ENCODE measurements around the gene WHAMM.

Gene WHAMM

DNA sequence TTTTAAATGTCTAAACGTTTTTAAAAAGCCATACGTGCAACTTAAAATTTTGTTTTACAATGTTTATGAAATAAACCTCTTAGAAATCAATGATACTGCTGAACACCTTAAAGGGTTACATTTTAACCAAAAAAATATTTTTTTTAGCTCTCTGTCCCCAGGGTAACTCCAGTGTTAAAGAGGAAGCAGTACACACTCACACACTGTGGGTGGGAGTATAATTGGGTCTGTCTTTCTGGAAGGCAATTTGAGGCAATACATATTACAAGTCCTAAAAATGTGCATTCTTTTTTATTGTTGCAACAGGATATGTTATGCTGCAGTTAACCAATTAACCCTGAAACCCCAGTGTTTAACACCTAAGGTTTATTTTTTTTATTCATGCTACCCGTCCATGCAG lies 34.1 kb downstream of the WHAMM start:
- POLR2A ChIA-PET: no interaction called here
- CTCF ChIA-PET: no interaction called here
- TF ChIP-seq, protein P1, sequence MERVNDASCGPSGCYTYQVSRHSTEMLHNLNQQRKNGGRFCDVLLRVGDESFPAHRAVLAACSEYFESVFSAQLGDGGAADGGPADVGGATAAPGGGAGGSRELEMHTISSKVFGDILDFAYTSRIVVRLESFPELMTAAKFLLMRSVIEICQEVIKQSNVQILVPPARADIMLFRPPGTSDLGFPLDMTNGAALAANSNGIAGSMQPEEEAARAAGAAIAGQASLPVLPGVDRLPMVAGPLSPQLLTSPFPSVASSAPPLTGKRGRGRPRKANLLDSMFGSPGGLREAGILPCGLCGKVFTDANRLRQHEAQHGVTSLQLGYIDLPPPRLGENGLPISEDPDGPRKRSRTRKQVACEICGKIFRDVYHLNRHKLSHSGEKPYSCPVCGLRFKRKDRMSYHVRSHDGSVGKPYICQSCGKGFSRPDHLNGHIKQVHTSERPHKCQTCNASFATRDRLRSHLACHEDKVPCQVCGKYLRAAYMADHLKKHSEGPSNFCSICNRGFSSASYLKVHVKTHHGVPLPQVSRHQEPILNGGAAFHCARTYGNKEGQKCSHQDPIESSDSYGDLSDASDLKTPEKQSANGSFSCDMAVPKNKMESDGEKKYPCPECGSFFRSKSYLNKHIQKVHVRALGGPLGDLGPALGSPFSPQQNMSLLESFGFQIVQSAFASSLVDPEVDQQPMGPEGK (tag by site-specific recombination; IDR thresholded peaks at IDR 0.05): no peak
- TF ChIP-seq IKZF3 (tag by site-specific recombination; IDR thresholded peaks at IDR 0.05): no peak
- TF ChIP-seq ZNF510 (tag by site-specific recombination; IDR thresholded peaks at IDR 0.05; ENCODE audit: insufficient replicate concordance): no peak
- no peak for TF ChIP-seq ZNF660 (tag by site-specific recombination; IDR thresholded peaks at IDR 0.05)
- no peak for TF ChIP-seq SP3 (tag by site-specific recombination; IDR thresholded peaks at IDR 0.05)
- no peak for TF ChIP-seq ZFP3 (tag by site-specific recombination; IDR thresholded peaks at IDR 0.05; ENCODE audit: low read depth)
- TF ChIP-seq BCL11B (tag by site-specific recombination; IDR thresholded peaks at IDR 0.05; ENCODE audit: low read depth): no peak
- no peak for TF ChIP-seq ZNF350 (tag by site-specific recombination; IDR thresholded peaks at IDR 0.05)
- TF ChIP-seq SALL2 (tag by site-specific recombination; IDR thresholded peaks at IDR 0.05; ENCODE audit: borderline replicate concordance): no peak
- TF ChIP-seq EGR2 (tag by site-specific recombination; IDR thresholded peaks at IDR 0.05; ENCODE audit: low read depth): no peak
- no peak for TF ChIP-seq ZNF223 (tag by site-specific recombination; IDR thresholded peaks at IDR 0.05)
- TF ChIP-seq, protein P2, sequence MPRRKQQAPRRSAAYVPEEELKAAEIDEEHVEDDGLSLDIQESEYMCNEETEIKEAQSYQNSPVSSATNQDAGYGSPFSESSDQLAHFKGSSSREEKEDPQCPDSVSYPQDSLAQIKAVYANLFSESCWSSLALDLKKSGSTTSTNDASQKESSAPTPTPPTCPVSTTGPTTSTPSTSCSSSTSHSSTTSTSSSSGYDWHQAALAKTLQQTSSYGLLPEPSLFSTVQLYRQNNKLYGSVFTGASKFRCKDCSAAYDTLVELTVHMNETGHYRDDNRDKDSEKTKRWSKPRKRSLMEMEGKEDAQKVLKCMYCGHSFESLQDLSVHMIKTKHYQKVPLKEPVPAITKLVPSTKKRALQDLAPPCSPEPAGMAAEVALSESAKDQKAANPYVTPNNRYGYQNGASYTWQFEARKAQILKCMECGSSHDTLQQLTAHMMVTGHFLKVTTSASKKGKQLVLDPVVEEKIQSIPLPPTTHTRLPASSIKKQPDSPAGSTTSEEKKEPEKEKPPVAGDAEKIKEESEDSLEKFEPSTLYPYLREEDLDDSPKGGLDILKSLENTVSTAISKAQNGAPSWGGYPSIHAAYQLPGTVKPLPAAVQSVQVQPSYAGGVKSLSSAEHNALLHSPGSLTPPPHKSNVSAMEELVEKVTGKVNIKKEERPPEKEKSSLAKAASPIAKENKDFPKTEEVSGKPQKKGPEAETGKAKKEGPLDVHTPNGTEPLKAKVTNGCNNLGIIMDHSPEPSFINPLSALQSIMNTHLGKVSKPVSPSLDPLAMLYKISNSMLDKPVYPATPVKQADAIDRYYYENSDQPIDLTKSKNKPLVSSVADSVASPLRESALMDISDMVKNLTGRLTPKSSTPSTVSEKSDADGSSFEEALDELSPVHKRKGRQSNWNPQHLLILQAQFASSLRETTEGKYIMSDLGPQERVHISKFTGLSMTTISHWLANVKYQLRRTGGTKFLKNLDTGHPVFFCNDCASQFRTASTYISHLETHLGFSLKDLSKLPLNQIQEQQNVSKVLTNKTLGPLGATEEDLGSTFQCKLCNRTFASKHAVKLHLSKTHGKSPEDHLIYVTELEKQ (tag by site-specific recombination; IDR thresholded peaks at IDR 0.05; ENCODE audit: borderline replicate concordance): no peak
- Histone ChIP-seq H3K27ac (ENCODE audit: extremely low read depth, low read depth, low read length) (no peak overlapping the region), H3K36me3 (ENCODE audit: control insufficient read depth in 2 of 2, insufficient read depth in 1 of 2, low read length in 2 of 2) (peaks cover 16 to 35% of the 10 kb centered on the region in 2 experiments; a peak in 2 of 3 replicates), H3K4me1 (ENCODE audit: control insufficient read depth, insufficient read depth, low read length) (no peaks in the 10 kb centered on the region), H3K9me3 (ENCODE audit: control insufficient read depth, insufficient read depth, low read depth, low read length) (no peaks in the 10 kb centered on the region), H3K4me3 (ENCODE audit: low read depth, low read length) (no peak overlapping the region)

DNA sequence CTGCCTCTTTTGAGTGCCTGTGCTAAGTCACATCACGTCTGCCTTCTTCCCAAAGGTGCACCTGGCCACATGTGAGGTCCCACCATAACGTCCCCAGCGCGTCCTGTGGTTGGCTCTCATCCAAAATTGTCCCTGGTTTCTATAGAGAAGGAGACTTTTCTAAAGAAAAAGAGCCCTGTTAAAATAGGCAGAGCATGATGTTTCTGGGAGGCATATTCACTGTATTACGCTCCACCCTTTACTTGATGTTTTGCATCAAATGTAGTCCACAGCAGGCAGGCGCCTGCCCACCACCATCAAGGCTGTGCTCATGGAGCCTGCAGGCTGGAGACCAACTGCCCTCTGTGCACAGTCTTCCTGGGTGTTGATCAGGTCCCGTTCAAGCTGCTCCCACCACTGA lies 36.3 kb downstream of the WHAMM start:
- no peak overlapping the region for H3K27ac ChIP-seq (ENCODE audit: extremely low read depth, low read depth, low read length)
- peaks cover 7 to 43% of the 10 kb centered on the region in 2 experiments; a peak in 2 of 3 replicates for H3K36me3 ChIP-seq (ENCODE audit: control insufficient read depth in 2 of 2, insufficient read depth in 1 of 2, low read length in 2 of 2)
- no peak overlapping the region for H3K4me3 ChIP-seq (ENCODE audit: low read depth, low read length)
- TF ChIP-seq ZNF600 (tag by site-specific recombination; IDR thresholded peaks at IDR 0.05) (0 out of 2 replicates have a peak, but pooled peaks have one; percentile 22), BCL11A (tag by site-specific recombination; IDR thresholded peaks at IDR 0.05; ENCODE audit: low read depth) (no peak)
- H3K9me3 ChIP-seq (ENCODE audit: control insufficient read depth, insufficient read depth, low read depth, low read length): no peaks in the 10 kb centered on the region
- ChIA-PET POLR2A (no interaction called here), CTCF (interaction anchor here (0.7 kb wide), 1 partner anchor 33 kb away, joined by 3 read pairs; no protein-coding TSS in a partner anchor)
- H3K4me1 ChIP-seq (ENCODE audit: control insufficient read depth, insufficient read depth, low read length): no peaks in the 10 kb centered on the region

DNA sequence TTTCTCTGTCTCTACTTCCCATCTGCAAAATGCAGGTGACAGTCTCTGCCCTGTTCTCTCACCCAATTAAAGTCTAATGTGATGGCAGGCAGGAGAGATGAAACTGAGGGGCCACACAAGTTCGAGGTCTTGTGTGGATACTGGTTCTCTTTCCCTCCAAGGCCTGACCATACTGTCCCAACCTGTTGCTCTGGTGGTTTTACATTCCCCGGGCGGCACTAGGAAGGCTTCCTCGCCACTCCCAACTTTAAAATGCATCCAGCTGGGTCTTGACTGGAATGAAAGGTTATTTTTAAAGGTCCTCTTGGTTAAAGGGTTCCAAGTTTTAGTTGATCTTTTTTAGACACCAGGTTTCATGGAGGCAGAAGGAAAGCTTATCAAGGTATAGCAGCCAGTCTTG lies 37.2 kb downstream of the WHAMM start:
- CTCF ChIA-PET: interaction anchor here (1.5 kb wide), 1 partner anchor 14 kb away, joined by 4 read pairs; no protein-coding TSS in a partner anchor
- H3K27ac ChIP-seq (ENCODE audit: extremely low read depth, low read depth, low read length): no peak overlapping the region
- no peaks in the 10 kb centered on the region for H3K9me3 ChIP-seq (ENCODE audit: control insufficient read depth, insufficient read depth, low read depth, low read length)
- POLR2A ChIA-PET: no interaction called here
- H3K4me3 ChIP-seq (ENCODE audit: low read depth, low read length): no peak overlapping the region
- no peaks in the 10 kb centered on the region for H3K4me1 ChIP-seq (ENCODE audit: control insufficient read depth, insufficient read depth, low read length)
- peaks cover 12 to 51% of the 10 kb centered on the region in 2 experiments; a peak in 2 of 3 replicates for H3K36me3 ChIP-seq (ENCODE audit: control insufficient read depth in 2 of 2, insufficient read depth in 1 of 2, low read length in 2 of 2)
- TF ChIP-seq, protein P3, sequence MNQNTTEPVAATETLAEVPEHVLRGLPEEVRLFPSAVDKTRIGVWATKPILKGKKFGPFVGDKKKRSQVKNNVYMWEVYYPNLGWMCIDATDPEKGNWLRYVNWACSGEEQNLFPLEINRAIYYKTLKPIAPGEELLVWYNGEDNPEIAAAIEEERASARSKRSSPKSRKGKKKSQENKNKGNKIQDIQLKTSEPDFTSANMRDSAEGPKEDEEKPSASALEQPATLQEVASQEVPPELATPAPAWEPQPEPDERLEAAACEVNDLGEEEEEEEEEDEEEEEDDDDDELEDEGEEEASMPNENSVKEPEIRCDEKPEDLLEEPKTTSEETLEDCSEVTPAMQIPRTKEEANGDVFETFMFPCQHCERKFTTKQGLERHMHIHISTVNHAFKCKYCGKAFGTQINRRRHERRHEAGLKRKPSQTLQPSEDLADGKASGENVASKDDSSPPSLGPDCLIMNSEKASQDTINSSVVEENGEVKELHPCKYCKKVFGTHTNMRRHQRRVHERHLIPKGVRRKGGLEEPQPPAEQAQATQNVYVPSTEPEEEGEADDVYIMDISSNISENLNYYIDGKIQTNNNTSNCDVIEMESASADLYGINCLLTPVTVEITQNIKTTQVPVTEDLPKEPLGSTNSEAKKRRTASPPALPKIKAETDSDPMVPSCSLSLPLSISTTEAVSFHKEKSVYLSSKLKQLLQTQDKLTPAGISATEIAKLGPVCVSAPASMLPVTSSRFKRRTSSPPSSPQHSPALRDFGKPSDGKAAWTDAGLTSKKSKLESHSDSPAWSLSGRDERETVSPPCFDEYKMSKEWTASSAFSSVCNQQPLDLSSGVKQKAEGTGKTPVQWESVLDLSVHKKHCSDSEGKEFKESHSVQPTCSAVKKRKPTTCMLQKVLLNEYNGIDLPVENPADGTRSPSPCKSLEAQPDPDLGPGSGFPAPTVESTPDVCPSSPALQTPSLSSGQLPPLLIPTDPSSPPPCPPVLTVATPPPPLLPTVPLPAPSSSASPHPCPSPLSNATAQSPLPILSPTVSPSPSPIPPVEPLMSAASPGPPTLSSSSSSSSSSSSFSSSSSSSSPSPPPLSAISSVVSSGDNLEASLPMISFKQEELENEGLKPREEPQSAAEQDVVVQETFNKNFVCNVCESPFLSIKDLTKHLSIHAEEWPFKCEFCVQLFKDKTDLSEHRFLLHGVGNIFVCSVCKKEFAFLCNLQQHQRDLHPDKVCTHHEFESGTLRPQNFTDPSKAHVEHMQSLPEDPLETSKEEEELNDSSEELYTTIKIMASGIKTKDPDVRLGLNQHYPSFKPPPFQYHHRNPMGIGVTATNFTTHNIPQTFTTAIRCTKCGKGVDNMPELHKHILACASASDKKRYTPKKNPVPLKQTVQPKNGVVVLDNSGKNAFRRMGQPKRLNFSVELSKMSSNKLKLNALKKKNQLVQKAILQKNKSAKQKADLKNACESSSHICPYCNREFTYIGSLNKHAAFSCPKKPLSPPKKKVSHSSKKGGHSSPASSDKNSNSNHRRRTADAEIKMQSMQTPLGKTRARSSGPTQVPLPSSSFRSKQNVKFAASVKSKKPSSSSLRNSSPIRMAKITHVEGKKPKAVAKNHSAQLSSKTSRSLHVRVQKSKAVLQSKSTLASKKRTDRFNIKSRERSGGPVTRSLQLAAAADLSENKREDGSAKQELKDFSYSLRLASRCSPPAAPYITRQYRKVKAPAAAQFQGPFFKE (tag by site-specific recombination; IDR thresholded peaks at IDR 0.05; ENCODE audit: borderline replicate concordance): no peak
- no peak for TF ChIP-seq ZNF530 (tag by site-specific recombination; IDR thresholded peaks at IDR 0.05; ENCODE audit: low read depth)
- TF ChIP-seq ZNF350 (tag by site-specific recombination; IDR thresholded peaks at IDR 0.05): no peak
- TF ChIP-seq ZNF433 (tag by site-specific recombination; IDR thresholded peaks at IDR 0.05; ENCODE audit: low read depth): no peak
- TF ChIP-seq, protein P4, sequence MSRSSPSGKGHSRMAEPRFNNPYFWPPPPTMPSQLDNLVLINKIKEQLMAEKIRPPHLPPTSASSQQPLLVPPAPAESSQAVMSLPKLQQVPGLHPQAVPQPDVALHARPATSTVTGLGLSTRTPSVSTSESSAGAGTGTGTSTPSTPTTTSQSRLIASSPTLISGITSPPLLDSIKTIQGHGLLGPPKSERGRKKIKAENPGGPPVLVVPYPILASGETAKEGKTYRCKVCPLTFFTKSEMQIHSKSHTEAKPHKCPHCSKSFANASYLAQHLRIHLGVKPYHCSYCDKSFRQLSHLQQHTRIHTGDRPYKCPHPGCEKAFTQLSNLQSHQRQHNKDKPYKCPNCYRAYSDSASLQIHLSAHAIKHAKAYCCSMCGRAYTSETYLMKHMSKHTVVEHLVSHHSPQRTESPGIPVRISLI (tag by site-specific recombination; IDR thresholded peaks at IDR 0.05): no peak
- TF ChIP-seq FEZF1 (tag by site-specific recombination; IDR thresholded peaks at IDR 0.05): no peak

All from HEK293 (cell line).